Effector CD4-positive, alpha-beta T cell (primary cell): Measurements from ENCODE around the gene BRME1.

Experiments
- DNase-seq: peaks from one replicate; pipeline ENCODE4 v3.0.0-alpha.2; 2020
- total RNA-seq: gene quantifications from one replicate; lab custom pipeline; 2026; lab: John Stamatoyannopoulos, UW

The BRME1 gene
- total RNA-seq: 1.9 reads per million, percentile 2 among the genes with 10 or more reads in this experiment

- peak; percentile 91 for DNase-seq
Measured at GRCh38 chr19:13905634-13906520, at the start of gene BRME1, which contains the start of gene CC2D1A. BRME1 (minus strand) TSS chr19:13906117; CDS start chr19:13904892, 1,225 bp downstream. CC2D1A (plus strand) TSS chr19:13906201; CDS start chr19:13906442, 241 bp downstream.

GRCh38 chr19:13954185-13954584, 48.3 kb upstream of the BRME1 start:
- no peak for DNase-seq

DNA sequence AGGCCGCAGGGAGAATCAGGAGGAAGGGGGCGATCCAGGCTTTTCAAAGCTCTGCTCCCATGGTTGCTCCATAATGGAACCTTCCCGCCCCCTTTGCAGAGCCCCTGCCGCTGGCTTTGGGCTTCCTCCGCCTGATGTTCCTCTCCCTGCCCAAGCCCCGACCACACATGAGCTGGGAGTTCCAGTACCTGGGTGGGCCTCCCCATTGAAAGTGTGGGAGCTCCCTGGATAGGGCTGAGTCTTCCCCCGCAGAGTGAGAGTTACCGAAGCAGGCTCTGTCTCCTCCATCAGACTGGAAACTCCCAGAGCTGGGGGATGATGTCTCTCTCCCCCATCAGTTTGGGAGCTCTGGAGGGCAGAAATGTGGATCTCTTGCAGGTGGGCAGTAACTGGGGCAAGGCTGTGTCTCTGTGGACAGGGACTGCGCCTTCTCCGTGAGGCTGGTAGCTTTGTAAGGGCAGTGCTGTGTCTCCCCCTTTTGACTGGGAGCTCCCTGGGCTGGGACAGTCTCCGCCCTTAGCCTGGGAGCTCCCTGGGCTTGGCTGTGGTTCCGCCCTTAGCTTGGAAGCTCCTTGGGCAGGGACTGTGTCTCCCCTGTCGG, 47.1 kb upstream of the BRME1 start:
- no peak for DNase-seq

DNA sequence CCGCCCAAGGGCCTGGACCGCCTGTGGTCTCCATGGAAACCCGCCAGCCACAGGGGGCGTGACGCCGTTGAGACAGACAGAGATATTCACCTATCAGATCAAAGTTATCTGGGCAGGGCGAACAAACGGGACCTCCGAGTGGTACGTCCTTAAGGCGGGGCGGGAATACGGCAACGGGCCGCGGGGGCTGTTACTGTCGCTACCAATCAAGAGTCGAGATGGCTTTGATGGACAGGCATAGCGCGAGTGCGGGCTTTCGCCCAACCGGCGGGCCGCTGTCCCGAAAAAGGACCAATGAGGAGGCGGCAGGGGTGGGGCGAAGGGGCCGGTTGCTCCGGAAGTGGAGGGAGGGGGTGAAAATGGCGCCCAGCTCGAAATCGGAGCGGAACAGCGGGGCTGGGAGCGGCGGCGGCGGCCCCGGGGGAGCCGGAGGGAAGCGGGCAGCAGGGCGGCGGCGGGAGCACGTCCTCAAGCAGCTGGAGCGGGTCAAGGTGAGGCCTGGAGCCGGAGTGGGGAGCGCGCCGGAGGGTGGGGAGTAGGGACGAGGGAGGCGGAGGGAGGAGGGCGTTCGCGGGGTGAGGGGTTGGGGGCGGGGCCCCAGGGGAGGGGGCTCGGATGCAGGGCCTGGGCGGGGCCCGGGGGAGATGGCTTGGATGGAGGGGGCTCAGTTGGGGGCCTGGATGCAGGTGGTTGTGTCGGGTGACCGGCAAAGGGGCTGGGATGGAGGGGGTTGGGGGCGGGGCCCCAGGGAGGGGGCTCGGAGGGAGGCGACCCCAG, 46.4 kb upstream of the BRME1 start, which contains the start of gene DCAF15:
Gene DCAF15, plus strand, starts transcription at position 356 of the 777 bp plus-strand sequence. Its CDS starts 4 bp downstream, at position 360.
- peak; percentile 99 for DNase-seq

GRCh38 chr19:13951799-13952153, 45.9 kb upstream of the BRME1 start:
- DNase-seq: no peak

GRCh38 chr19:13951043-13951442, 45.1 kb upstream of the BRME1 start:
- no peak for DNase-seq

DNA sequence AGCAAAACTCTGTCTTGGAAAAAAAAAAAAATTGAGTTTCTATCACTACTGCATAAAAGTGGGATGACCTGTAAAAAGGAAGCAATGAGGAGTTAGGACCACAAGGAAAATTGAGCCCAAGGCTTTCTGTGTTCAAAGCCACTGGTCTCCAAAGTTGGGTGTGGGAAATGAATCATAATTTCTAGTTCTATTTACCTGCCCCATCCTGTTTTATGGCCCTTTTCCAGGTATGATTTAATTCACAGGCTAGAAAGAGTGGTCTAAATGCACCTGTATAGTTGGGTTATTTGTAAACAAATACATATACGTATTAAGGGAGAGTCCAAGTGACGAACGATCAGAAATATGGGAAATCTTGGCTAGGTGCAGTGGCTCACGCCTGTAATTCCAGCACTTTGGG, 40.5 kb upstream of the BRME1 start:
- DNase-seq: no peak

DNA sequence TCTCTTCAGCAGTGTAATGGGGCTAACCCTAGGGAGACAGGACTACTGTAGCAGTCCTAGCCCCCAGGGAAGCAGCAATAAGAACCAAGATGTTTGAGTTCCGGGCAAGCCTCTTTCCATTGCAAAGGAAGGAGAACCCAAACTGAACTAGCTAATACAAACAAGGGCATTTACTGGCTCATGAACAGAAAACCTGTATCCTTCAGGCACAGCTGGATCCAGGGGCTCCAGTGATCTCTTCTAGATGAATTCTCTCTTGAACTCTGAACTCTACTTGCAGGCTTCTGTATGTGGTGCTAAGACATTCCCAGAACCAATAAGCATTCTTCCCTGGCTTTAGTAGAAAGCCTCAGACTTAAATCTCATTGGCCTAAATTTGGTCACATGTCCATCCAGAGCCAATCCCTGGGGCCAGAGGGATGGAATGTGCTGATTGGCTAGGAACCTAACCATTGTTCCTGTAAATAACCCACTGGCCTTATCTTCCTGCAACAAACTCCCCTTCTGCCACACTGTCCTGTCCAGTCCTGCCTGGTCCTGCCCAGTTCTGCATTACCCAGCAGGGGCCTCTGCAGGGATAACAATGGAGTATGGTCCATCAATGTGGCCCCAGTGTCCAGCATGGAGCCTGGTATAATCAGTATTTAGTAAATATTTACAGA, 36.2 kb upstream of the BRME1 start:
- no peak for DNase-seq

- no peak for DNase-seq
Measured at GRCh38 chr19:13938301-13939064, 32.6 kb upstream of the BRME1 start, which contains the start of gene PODNL1. PODNL1 (minus strand) TSS chr19:13938417; CDS start chr19:13938181, 236 bp downstream.

DNA sequence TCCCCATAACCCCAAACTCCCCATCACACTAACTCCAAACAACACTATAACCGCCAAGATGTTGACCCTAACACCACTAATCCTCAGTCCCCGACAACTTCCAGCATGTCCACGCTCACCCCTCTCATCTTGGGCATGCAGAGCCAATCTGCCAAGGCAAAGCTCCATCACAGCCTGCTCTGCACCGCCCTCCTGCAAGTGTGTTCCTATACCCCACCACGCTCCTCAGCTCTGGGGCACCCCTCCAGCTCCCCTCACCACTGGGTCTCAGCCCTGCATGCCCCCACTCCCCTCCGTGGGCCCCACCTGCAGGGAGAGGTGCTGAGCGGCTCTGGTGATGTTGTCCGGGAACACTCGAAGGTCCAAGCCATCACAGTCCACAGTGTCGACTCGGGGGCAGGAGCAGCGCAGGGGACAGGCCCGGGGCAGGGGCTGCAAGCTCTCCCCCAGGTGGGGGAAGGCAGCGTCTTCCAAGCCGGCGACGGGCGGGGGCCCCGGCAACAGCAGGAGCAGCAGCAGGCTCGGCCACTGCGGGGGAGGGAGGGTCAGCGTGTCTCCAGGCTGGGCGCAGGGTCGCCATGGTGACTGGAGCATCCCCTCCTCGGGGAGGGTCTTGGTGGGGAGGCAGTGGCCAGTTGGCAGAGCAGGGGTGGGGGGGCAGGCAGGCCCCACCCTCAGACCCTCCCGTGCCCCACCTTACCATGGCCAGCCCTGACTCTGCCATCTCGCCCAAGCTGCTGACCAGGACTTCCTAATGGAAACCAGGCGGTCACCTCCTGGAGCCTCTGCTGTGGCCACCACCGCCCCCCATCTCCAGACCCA, 31.8 kb upstream of the BRME1 start:
- no peak for DNase-seq

GRCh38 chr19:13935765-13936510, 30.0 kb upstream of the BRME1 start:
- no peak for DNase-seq

- no peak for DNase-seq
Measured at GRCh38 chr19:13934785-13935109, 28.8 kb upstream of the BRME1 start.

DNA sequence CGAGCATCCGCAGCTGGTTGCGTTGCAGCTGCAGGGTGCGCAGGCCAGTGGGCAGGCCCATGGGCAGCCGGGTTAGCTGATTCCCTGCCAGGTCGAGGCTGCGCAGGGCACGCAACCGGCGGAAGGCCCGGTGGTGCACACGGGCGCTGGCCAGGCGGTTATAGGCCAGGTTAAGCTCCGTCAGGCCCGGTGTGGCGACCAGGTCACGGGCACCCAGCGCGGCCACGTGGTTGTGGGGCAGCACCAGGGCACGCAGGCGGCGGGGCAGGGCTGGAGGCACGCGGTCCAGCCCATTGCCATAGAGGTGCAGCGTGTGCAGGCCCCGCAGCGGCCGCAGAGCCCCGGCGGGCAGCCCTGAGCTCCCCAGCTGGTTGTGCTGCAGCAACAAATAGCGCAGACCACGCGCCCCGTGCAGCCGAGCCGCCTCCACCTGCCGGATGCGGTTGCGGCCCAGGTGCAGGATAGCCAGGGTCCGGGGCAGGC, 27.0 kb upstream of the BRME1 start:
- no peak for DNase-seq

GRCh38 chr19:13932149-13932637, 26.3 kb upstream of the BRME1 start:
- no peak for DNase-seq

DNA sequence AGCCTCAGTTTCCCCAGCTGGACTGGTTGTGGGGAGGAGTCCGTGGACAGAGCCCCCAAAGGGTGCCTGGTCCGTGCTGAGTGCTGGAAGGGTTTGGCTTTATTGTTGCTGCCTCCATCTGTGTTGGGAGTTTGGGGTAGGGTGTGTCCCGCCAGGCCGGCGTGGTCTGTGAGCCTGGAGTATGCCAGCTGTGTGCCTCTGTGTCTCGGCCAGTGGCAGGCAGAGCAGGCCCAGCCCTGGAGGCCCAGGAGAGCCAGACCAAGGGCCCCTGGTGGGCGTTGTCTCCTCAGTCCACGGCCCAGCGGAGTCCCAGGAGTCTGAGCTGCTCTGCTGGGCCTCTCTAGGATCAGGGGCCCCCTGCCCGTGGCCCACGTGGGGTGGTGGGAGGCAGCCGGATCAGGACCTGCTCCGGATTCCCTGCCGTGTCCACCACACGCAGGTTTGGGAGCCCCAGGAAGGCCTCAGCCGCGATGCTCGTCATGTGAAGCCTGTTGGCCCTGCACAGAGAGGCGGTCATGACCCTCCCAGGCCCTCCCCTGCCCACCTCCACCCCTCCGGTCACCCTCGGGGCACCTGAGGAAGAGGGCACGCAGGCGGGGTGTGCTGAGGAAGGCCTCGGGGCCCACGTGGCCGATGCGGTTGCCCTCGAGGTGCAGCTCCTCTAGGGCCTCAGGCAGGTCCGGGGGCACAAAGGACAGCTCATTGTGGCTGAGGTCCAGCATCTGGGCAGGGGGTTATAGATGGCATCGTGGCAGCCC, 25.7 kb upstream of the BRME1 start:
- no peak for DNase-seq

DNA sequence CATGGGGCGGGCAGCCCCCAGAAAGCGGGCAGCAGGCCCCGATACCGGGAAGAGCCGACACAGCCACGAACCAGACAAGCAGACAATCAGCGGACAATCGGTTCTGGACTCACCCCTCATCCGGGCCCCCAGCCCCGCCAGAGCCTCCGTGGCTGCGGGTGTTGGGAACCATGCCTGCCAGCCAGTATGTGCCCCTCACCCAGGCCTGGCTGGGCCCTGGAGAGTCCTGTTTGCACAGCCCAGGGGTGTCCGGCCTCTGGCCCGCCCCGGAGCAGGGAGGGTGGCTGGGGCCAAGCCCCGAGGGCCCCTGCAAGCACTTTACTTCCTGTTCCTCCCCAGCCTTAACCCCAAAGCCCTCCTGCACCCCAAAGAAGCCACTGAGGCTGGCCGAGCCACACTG, 24.5 kb upstream of the BRME1 start:
- DNase-seq: no peak

- DNase-seq: no peak
Measured at GRCh38 chr19:13929956-13930355, 24.0 kb upstream of the BRME1 start.

- DNase-seq: no peak
Measured at GRCh38 chr19:13929340-13929739, 23.4 kb upstream of the BRME1 start.

GRCh38 chr19:13926715-13927114, 20.8 kb upstream of the BRME1 start:
- no peak for DNase-seq
